Measurements from ENCODE around the gene LAMTOR4.

GRCh38 chr7:100176096-100177044 lies 27.7 kb downstream of the LAMTOR4 start:
- TF ChIP-seq, protein P1, sequence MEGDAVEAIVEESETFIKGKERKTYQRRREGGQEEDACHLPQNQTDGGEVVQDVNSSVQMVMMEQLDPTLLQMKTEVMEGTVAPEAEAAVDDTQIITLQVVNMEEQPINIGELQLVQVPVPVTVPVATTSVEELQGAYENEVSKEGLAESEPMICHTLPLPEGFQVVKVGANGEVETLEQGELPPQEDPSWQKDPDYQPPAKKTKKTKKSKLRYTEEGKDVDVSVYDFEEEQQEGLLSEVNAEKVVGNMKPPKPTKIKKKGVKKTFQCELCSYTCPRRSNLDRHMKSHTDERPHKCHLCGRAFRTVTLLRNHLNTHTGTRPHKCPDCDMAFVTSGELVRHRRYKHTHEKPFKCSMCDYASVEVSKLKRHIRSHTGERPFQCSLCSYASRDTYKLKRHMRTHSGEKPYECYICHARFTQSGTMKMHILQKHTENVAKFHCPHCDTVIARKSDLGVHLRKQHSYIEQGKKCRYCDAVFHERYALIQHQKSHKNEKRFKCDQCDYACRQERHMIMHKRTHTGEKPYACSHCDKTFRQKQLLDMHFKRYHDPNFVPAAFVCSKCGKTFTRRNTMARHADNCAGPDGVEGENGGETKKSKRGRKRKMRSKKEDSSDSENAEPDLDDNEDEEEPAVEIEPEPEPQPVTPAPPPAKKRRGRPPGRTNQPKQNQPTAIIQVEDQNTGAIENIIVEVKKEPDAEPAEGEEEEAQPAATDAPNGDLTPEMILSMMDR (IDR thresholded peaks at IDR 0.05; ENCODE audit: low read length): no peak
- TF ChIP-seq EZH2 (optimal IDR thresholded peaks at IDR 0.05; ENCODE audit: low read depth, low read length): no peak

Data from MM.1S (cell line).